ENCODE measurements around the gene ADCY10. TPM values are rescaled to one million over a fixed set of nuclear protein-coding genes. Genes with fewer than 3 reads are reported as not detected.

ADCY10 gene
- total RNA-seq, 1 donor from 2014 or later, result 0.39 TPM

DNA sequence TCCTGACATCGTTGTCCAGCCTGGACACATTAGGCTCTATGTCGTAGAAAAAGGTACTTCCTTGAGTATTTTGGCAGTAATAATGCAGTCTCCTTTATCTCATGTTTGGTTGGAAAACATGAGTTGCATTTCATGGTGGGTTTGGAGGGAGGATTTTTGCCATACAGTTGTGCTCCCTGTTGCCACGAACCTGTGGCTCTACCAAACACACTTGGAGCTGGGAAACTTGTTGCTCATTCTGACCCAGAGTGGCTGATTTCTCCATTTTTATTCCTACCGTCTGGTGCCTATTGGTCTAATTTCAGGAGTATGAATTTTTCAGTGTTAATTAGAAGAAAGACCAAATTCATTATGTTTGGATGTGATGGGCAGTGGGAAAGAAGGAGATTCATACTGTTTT is 141.5 kb downstream of the ADCY10 start:
- Mint-ChIP-seq H3K9me3 (no peaks in the 10 kb centered on the region), H3K27ac (no peak overlapping the region), H3K4me1 (ENCODE audit: unreplicated experiment) (no peaks in the 10 kb centered on the region), H3K36me3 (peaks cover 79% of the 10 kb centered on the region), H3K4me3 (no peak overlapping the region), H3K27me3 (no peaks in the 10 kb centered on the region)
- no peak for DNase-seq (ENCODE audit: extremely low spot score, unreplicated experiment)
- TF ChIP-seq CTCF (conservative IDR thresholded peaks at IDR 0.05), result no peak

GRCh38 chr1:167770127-167770526 is 143.8 kb downstream of the ADCY10 start:
- peaks cover 68% of the 10 kb centered on the region for H3K36me3 Mint-ChIP-seq
- H3K27ac Mint-ChIP-seq, result no peak overlapping the region
- H3K27me3 Mint-ChIP-seq, result no peaks in the 10 kb centered on the region
- no peak for DNase-seq (ENCODE audit: extremely low spot score, unreplicated experiment)
- no peaks in the 10 kb centered on the region for H3K9me3 Mint-ChIP-seq
- TF ChIP-seq CTCF (conservative IDR thresholded peaks at IDR 0.05), result no peak
- no peak overlapping the region for H3K4me3 Mint-ChIP-seq
- no peaks in the 10 kb centered on the region for H3K4me1 Mint-ChIP-seq (ENCODE audit: unreplicated experiment)

DNA sequence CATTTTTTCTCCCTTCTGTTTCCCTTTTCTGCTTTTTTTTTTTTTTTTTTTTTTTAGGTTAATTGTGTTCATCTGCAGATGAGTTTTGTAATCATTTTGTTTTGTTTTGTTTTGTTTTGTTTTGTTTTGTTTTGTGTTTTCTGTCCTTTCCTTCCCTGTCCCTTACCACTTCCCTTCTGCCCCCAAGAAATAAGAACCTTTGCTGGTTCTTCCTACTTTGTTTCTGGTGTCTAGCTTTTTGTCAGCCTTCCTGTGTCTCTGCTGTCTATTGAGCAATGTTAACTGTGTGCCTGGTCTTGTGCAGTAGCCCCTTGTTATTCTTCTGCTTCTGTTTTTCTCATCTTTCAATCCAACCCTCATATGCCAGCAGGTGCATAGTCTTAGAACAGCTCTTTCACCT is 146.2 kb downstream of the ADCY10 start:
- Mint-ChIP-seq H3K4me1 (ENCODE audit: unreplicated experiment) (no peaks in the 10 kb centered on the region), H3K36me3 (peaks cover 50% of the 10 kb centered on the region), H3K27ac (no peak overlapping the region)

DNA sequence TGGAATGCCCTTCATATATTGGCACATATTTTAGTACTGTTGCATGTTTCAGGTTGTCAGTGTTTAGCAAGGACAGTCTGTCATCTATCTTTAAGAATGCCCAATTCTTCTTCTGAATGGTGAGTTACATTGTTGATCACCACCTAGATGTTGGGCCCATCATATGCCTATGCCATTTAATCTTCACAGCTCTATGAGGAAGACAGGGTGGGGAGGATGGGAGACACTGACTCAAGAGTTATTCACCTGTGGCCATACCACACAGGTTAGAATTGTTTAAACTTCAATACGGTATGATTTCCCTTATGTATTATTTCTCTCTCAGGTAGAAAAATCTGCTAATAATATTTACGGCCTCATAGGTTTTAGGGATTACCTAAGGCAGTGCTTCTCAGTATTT is 147.4 kb downstream of the ADCY10 start:
- Mint-ChIP-seq H3K27me3 (no peaks in the 10 kb centered on the region), H3K9me3 (no peaks in the 10 kb centered on the region), H3K27ac (no peak overlapping the region), H3K36me3 (peaks cover 39% of the 10 kb centered on the region), H3K4me3 (no peak overlapping the region), H3K4me1 (ENCODE audit: unreplicated experiment) (peaks cover 3% of the 10 kb centered on the region)
- no peak for TF ChIP-seq CTCF (conservative IDR thresholded peaks at IDR 0.05)
- no peak for DNase-seq (ENCODE audit: extremely low spot score, unreplicated experiment)

More for the DNA sequence above, 146.2 kb downstream of the ADCY10 start:
- no peak overlapping the region for H3K4me3 Mint-ChIP-seq
- DNase-seq (ENCODE audit: extremely low spot score, unreplicated experiment), result no peak
- no peaks in the 10 kb centered on the region for H3K27me3 Mint-ChIP-seq
- no peaks in the 10 kb centered on the region for H3K9me3 Mint-ChIP-seq
- no peak for TF ChIP-seq CTCF (conservative IDR thresholded peaks at IDR 0.05)

DNA sequence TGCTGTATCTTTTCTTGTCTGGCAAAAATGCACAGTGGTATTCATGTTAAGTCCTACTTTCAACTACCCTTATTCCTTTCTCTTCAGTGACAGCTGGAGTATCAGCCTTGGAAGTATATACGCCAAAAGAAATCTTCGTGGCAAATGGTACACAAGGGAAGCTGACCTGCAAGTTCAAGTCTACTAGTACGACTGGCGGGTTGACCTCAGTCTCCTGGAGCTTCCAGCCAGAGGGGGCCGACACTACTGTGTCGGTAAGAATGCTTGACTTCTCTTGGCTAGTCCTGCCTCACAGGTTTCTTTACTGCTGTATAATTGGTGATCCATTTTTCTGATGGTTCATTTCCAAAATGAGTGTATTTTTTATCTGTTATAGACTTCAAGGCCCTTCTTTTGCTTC is 148.4 kb downstream of the ADCY10 start:
- DNase-seq (ENCODE audit: extremely low spot score, unreplicated experiment), result no peak
- no peak overlapping the region for H3K4me3 Mint-ChIP-seq
- TF ChIP-seq CTCF (conservative IDR thresholded peaks at IDR 0.05), result no peak

More for the DNA sequence above, 148.4 kb downstream of the ADCY10 start:
- H3K9me3 Mint-ChIP-seq, result no peaks in the 10 kb centered on the region
- H3K4me1 Mint-ChIP-seq (ENCODE audit: unreplicated experiment), result peaks cover 14% of the 10 kb centered on the region
- no peaks in the 10 kb centered on the region for H3K27me3 Mint-ChIP-seq
- H3K27ac Mint-ChIP-seq, result no peak overlapping the region
- H3K36me3 Mint-ChIP-seq, result peaks cover 33% of the 10 kb centered on the region

Measured in type B pancreatic cell (in vitro differentiated cells).